ENCODE results near the gene PPEF1. TPM values are rescaled to one million over a fixed set of nuclear protein-coding genes. Genes with fewer than 3 reads are reported as not detected.

PPEF1 gene
- total RNA-seq, 6 donors from 2014 or later = 0.20 to 6.7 (median 0.36) TPM; not detected in 2

- Histone ChIP-seq H3K27ac (no peak overlapping the region), H3K4me3 (no peak overlapping the region), H3K27me3 (no peaks in the 10 kb centered on the region), H3K36me3 (no peaks in the 10 kb centered on the region), H3K9me3 (no peaks in the 10 kb centered on the region), H3K4me1 (peaks cover 0 to 4% (median 1%) of the 10 kb centered on the region in 4 donors)
- ATAC-seq (ENCODE audit: low FRiP score in 2 of 2) (no peak), DNase-seq (no peak)
- TF ChIP-seq EP300 (IDR thresholded peaks at IDR 0.05) (no peak), POLR2AphosphoS5 (IDR thresholded peaks at IDR 0.05) (no peak), POLR2A (IDR thresholded peaks at IDR 0.05) (no peak), CTCF (IDR thresholded peaks at IDR 0.05) (no peak)
- 81 to 92% methylated on average over 5 to 10 of the region's 10 CpGs for WGBS, 2 donors
Observed at GRCh38 chrX:18676050-18676449, 31.4 kb upstream of the PPEF1 start.

GRCh38 chrX:18676470-18676869 is 31.0 kb upstream of the PPEF1 start:
- Histone ChIP-seq H3K36me3 (no peaks in the 10 kb centered on the region), H3K27me3 (no peaks in the 10 kb centered on the region), H3K4me3 (no peak overlapping the region), H3K27ac (no peak overlapping the region), H3K9me3 (no peaks in the 10 kb centered on the region), H3K4me1 (peaks cover 0 to 4% (median 1%) of the 10 kb centered on the region in 4 donors)
- TF ChIP-seq EP300 (IDR thresholded peaks at IDR 0.05) (no peak), POLR2AphosphoS5 (IDR thresholded peaks at IDR 0.05) (no peak), POLR2A (IDR thresholded peaks at IDR 0.05) (no peak), CTCF (IDR thresholded peaks at IDR 0.05) (no peak)
- WGBS, 2 donors = 48 to 61% methylated on average over 3 to 9 of the region's 11 CpGs
- ATAC-seq (ENCODE audit: low FRiP score in 2 of 2) (no peak), DNase-seq (no peak)

GRCh38 chrX:18677161-18677869 is 30.1 kb upstream of the PPEF1 start:
- H3K36me3 ChIP-seq = no peaks in the 10 kb centered on the region
- no peaks in the 10 kb centered on the region for H3K27me3 ChIP-seq
- peaks cover 0 to 4% (median 1%) of the 10 kb centered on the region in 4 donors for H3K4me1 ChIP-seq
- no peak for TF ChIP-seq CTCF (IDR thresholded peaks at IDR 0.05)
- no peak for TF ChIP-seq POLR2A (IDR thresholded peaks at IDR 0.05)
- TF ChIP-seq POLR2AphosphoS5 (IDR thresholded peaks at IDR 0.05) = no peak
- no peak for TF ChIP-seq EP300 (IDR thresholded peaks at IDR 0.05)
- H3K9me3 ChIP-seq = no peaks in the 10 kb centered on the region
- no peak for DNase-seq
- WGBS, 2 donors = 64 to 81% methylated on average over 15 to 17 of the region's 17 CpGs
- H3K4me3 ChIP-seq = no peak overlapping the region
- no peak overlapping the region for H3K27ac ChIP-seq
- ATAC-seq (ENCODE audit: low FRiP score in 2 of 2) = no peak

GRCh38 chrX:18681996-18682395 is 25.4 kb upstream of the PPEF1 start:
- Histone ChIP-seq H3K27me3 (no peaks in the 10 kb centered on the region), H3K27ac (no peak overlapping the region), H3K36me3 (no peaks in the 10 kb centered on the region), H3K9me3 (no peaks in the 10 kb centered on the region), H3K4me3 (no peak overlapping the region), H3K4me1 (no peaks in the 10 kb centered on the region)
- TF ChIP-seq CTCF (IDR thresholded peaks at IDR 0.05) (no peak), POLR2AphosphoS5 (IDR thresholded peaks at IDR 0.05) (no peak), EP300 (IDR thresholded peaks at IDR 0.05) (no peak), POLR2A (IDR thresholded peaks at IDR 0.05) (no peak)
- 83 to 100% methylated on average over 3 to 6 of the region's 6 CpGs for WGBS, 2 donors
- no peak for ATAC-seq (ENCODE audit: low FRiP score in 2 of 2)
- DNase-seq = no peak

DNA sequence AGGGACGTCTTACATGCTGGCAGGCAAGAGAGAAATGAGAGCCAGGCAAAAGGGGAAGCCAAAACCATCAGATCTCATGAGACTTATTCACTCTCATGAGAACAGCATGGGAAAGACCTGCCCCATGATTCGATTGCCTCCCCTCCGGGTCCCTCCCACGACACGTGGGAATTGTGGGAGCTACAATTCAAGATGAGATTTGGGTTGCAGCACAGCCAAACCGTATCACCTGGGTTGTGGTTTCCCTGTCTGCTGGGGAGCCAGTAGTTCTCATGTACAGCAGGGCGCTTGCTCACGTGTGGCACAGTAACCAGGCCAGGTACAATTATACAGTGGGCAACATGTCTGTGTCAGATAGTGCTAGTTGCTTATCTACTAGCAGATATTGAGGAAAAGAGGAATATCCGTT is 24.5 kb upstream of the PPEF1 start:
- Histone ChIP-seq H3K27me3 (no peaks in the 10 kb centered on the region), H3K27ac (no peak overlapping the region), H3K36me3 (no peaks in the 10 kb centered on the region), H3K9me3 (no peaks in the 10 kb centered on the region), H3K4me1 (no peaks in the 10 kb centered on the region), H3K4me3 (no peak overlapping the region)
- DNase-seq (no peak), ATAC-seq (ENCODE audit: low FRiP score in 2 of 2) (no peak)
- TF ChIP-seq CTCF (IDR thresholded peaks at IDR 0.05) = no peak
- no peak for TF ChIP-seq EP300 (IDR thresholded peaks at IDR 0.05)
- no peak for TF ChIP-seq POLR2AphosphoS5 (IDR thresholded peaks at IDR 0.05)
- 72 to 81% methylated on average over 6 to 9 of the region's 9 CpGs for WGBS, 2 donors
